A549 (cell line): ENCODE measurements around the gene CPNE4. TPM values are rescaled to one million over a fixed set of nuclear protein-coding genes. Genes with fewer than 3 reads are reported as not detected.

Source experiments
- ATAC-seq, 2 experiments: fragments of 200-7000 bp in 1 of 2; fragments of >200 bp in 1 of 2; cut with Nextera tagmentation in 1 of 2; cut with Tn5 transposase in 1 of 2; 3 replicates each; pipeline versions ENCODE4 v1.8.0 to v1.9.1; 2018 to 2020; ENCODE audit warnings: mild to moderate bottlenecking in 1 of 2, moderate library complexity in 1 of 2
- CTCF ChIA-PET: fragments of 300-600 bp; sonication (Branson Sonifier 250); formaldehyde crosslinking; extraction: SDS; loops from one replicate; lab custom pipeline; 2021; ENCODE audit warnings: antibody characterized with exemption, inconsistent platforms; lab: Yijun Ruan, JAX
- POLR2A ChIA-PET: fragments of 350-600 bp; formaldehyde crosslinking; extraction: SDS; loops from one replicate; lab custom pipeline; 2021; ENCODE audit warnings: antibody characterized with exemption, inconsistent platforms; lab: Yijun Ruan, JAX
- DNase-seq, 2 experiments: peaks; one replicate each; pipeline versions ENCODE4 v3.0.0 to v3.0.0-alpha.2; 2011 to 2016; ENCODE audit warnings: low read depth in 1 of 2, low spot score in 1 of 2
- FAIRE-seq: peaks from 2 replicates; lab custom pipeline; 2011; peaks lifted over from hg19 to GRCh38; lab: Jason Lieb, UNC
- H3K27ac ChIP-seq, 2 experiments: fragments of >200 bp; sonication (Bioruptor Twin); formaldehyde crosslinking; 3 replicates each; pipeline ENCODE4 v1.5.1; 2016 to 2017
- H3K4me1 ChIP-seq: fragments of >200 bp; sonication (Bioruptor Twin); formaldehyde crosslinking; 3 replicates; pipeline ENCODE4 v1.6.1; 2016
- H3K4me2 ChIP-seq: fragments of >200 bp; sonication (Bioruptor Twin); formaldehyde crosslinking; 3 replicates; pipeline ENCODE4 v1.6.1; 2016
- H3K4me3 ChIP-seq: fragments of >200 bp; sonication (Bioruptor Twin); formaldehyde crosslinking; 3 replicates; pipeline ENCODE4 v1.5.1; 2016
- H3K9me3 ChIP-seq: fragments of >200 bp; sonication (Bioruptor Twin); formaldehyde crosslinking; 3 replicates; pipeline ENCODE4 v1.6.1; 2016
- CBX2 ChIP-seq: fragments of 200-600 bp; sonication (generic); IDR thresholded peaks from 2 replicates; pipeline ENCODE4 v1.6.1; 2016; ENCODE audit warnings: low read depth, mild to moderate bottlenecking, borderline replicate concordance
- CEBPB ChIP-seq, 2 experiments: fragments of >200 bp in 1 of 2; sonication (Bioruptor Twin) in 1 of 2; formaldehyde crosslinking in 1 of 2; IDR thresholded peaks; 2 replicates each; pipeline ENCODE4 v1.6.1; 2012 to 2016
- CHD4 ChIP-seq: fragments of 200-600 bp; sonication (generic); IDR thresholded peaks from 2 replicates; pipeline ENCODE4 v1.6.1; 2016; ENCODE audit warnings: antibody characterized with exemption, mild to moderate bottlenecking, borderline replicate concordance
- EHF ChIP-seq: fragments of 250-450 bp; sonication (Bioruptor Pico); IDR thresholded peaks from 2 replicates; pipeline ENCODE4 v1.5.0; 2020; ENCODE audit warnings: mild to moderate bottlenecking
- EHMT2 ChIP-seq: fragments of 200-600 bp; sonication (generic); IDR thresholded peaks from 2 replicates; pipeline ENCODE4 v1.6.1; 2016; ENCODE audit warnings: antibody characterized with exemption, low read depth, mild to moderate bottlenecking, moderate library complexity
- ESRRA ChIP-seq: fragments of 150-350 bp; IDR thresholded peaks from 2 replicates; pipeline ENCODE4 v1.6.1; 2014; ENCODE audit warnings: mild to moderate bottlenecking, low read length, borderline replicate concordance
- FOSB ChIP-seq: fragments of 250-450 bp; sonication (Bioruptor Pico); IDR thresholded peaks from 2 replicates; pipeline ENCODE4 v1.5.0; 2020; ENCODE audit warnings: mild to moderate bottlenecking, moderate library complexity
- FOXS1 ChIP-seq: fragments of 250-450 bp; sonication (Bioruptor Pico); IDR thresholded peaks from 2 replicates; pipeline ENCODE4 v1.5.0; 2020; ENCODE audit warnings: mild to moderate bottlenecking, moderate library complexity
- HEYL ChIP-seq: fragments of 250-450 bp; sonication (Bioruptor Pico); IDR thresholded peaks from 2 replicates; pipeline ENCODE4 v1.8.0; 2021; ENCODE audit warnings: mild to moderate bottlenecking, moderate library complexity
- KDM1A ChIP-seq: fragments of 200-600 bp; sonication (generic); IDR thresholded peaks from 2 replicates; pipeline ENCODE4 v1.6.1; 2016; ENCODE audit warnings: low read depth, mild to moderate bottlenecking
- NFE2L2 ChIP-seq: fragments of 150-350 bp; conservative IDR thresholded peaks from 2 replicates; pipeline ENCODE4 v1.6.1; 2014; ENCODE audit warnings: low read length
- NPAS2 ChIP-seq: fragments of 250-450 bp; sonication (Bioruptor Pico); IDR thresholded peaks from 2 replicates; pipeline ENCODE4 v1.8.0; 2022; ENCODE audit warnings: mild to moderate bottlenecking, moderate library complexity, borderline replicate concordance
- PHF8 ChIP-seq: fragments of 200-600 bp; sonication (generic); IDR thresholded peaks from 2 replicates; pipeline ENCODE4 v1.6.1; 2016; ENCODE audit warnings: low read depth, mild to moderate bottlenecking, antibody characterized with exemption, moderate library complexity, borderline replicate concordance
- POLR2A ChIP-seq: IDR thresholded peaks from 2 replicates; pipeline ENCODE4 v1.6.1; 2012; ENCODE audit warnings: mild to moderate bottlenecking, low read length
- POLR2AphosphoS2 ChIP-seq: conservative IDR thresholded peaks from 2 replicates; pipeline ENCODE4 v1.6.1; 2012; ENCODE audit warnings: low read length, improper control_type of control experiment, inconsistent platforms
- RARB ChIP-seq: fragments of 250-450 bp; sonication (Bioruptor Pico); IDR thresholded peaks from 2 replicates; pipeline ENCODE4 v1.8.0; 2021; ENCODE audit warnings: mild to moderate bottlenecking, moderate library complexity
- RFX5 ChIP-seq: fragments of 450-650 bp; IDR thresholded peaks from 2 replicates; pipeline ENCODE4 v1.7.1; 2014; ENCODE audit warnings: antibody characterized with exemption, mild to moderate bottlenecking, moderate library complexity
- RNF2 ChIP-seq: fragments of 200-600 bp; sonication (generic); IDR thresholded peaks from 2 replicates; pipeline ENCODE4 v1.6.1; 2016; ENCODE audit warnings: low read depth, mild to moderate bottlenecking, antibody characterized with exemption, moderate library complexity, borderline replicate concordance
- SMC3 ChIP-seq: fragments of >200 bp; sonication (Bioruptor Twin); formaldehyde crosslinking; IDR thresholded peaks from 3 replicates; pipeline ENCODE4 v1.6.1; 2018; ENCODE audit warnings: inconsistent platforms
- SREBF2 ChIP-seq: fragments of 450-650 bp; IDR thresholded peaks from 2 replicates; pipeline ENCODE4 v1.6.1; 2014; ENCODE audit warnings: mild to moderate bottlenecking, moderate library complexity
- TFCP2L1 ChIP-seq: fragments of 250-450 bp; sonication (Bioruptor Pico); IDR thresholded peaks from 2 replicates; pipeline ENCODE4 v1.5.0; 2021; ENCODE audit warnings: mild to moderate bottlenecking
- ZNF302 ChIP-seq: fragments of 250-450 bp; sonication (Bioruptor Pico); IDR thresholded peaks from 2 replicates; pipeline ENCODE4 v1.9.0; 2021; ENCODE audit warnings: inconsistent platforms, mild to moderate bottlenecking, moderate library complexity
- WGBS: methylation state at CpG from one replicate; pipeline ENCODE4 v1.1.6; 2017; ENCODE audit errors: missing lambda C conversion rate; 5-methylcytosine and 5-hydroxymethylcytosine counted together
- polyA plus RNA-seq, 4 experiments: library from polyadenylated mRNA; depleted of rRNA in 3 of 4; stranded (reverse); fragments of >200 nt; fragmentation: RNase III in 1 of 4; extraction: RNeasy Plus Mini Kit Qiagen cat#74134 plus additional on column Dnase treatment in 1 of 4; gene quantifications; 2 replicates in 3 of 4; 3 replicates in 1 of 4; pipeline ENCODE4 v1.2.3, GENCODE V29; 2011 to 2017
- TF ChIP-seq, protein P1 (sequence below): fragments of >200 bp; sonication (Bioruptor Twin); formaldehyde crosslinking; IDR thresholded peaks from 2 replicates; pipeline ENCODE4 v1.6.1; 2016
- TF ChIP-seq, protein P2 (sequence below): fragments of 150-350 bp; IDR thresholded peaks from 2 replicates; pipeline ENCODE4 v1.6.1; 2014; ENCODE audit warnings: low read depth, mild to moderate bottlenecking, low read length
- TF ChIP-seq, protein P3 (sequence below): fragments of 200-600 bp; sonication (generic); IDR thresholded peaks from 2 replicates; pipeline ENCODE4 v1.6.1; 2016; ENCODE audit warnings: antibody characterized with exemption, mild to moderate bottlenecking, moderate library complexity
- TF ChIP-seq, protein P4 (sequence below): fragments of 250-450 bp; sonication (Bioruptor Pico); IDR thresholded peaks from 2 replicates; pipeline ENCODE4 v1.5.0; 2020; ENCODE audit warnings: low read depth, mild to moderate bottlenecking, moderate library complexity

The CPNE4 gene
- polyA plus RNA-seq, 2 of the 4 experiments (the other 2 are of a cell fraction) = 3.6 to 8.7 TPM

DNA sequence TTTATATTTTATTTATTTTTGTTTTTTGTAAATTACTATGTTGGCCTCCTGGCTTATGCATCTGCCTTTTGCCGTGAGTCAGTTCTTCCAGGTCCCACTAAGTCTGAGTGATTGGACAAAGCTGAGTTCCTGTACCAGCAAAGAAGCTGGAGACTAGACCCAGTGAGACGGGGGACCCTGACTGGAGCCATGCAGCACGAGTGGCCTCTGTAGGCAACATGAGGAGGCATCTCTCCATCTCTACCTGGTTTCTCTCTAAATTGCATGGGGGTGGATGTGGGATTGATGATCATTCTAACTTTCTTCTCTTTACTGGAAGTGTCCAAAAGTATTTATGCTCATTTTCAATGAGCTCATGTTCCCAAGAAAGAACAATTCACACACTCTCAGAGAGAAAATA lies 376.7 kb downstream of the CPNE4 start:
- Histone ChIP-seq H3K4me1 (no peaks in the 10 kb centered on the region), H3K9me3 (no peaks in the 10 kb centered on the region), H3K27ac (no peak overlapping the region), H3K4me3 (no peak overlapping the region), H3K4me2 (no peak overlapping the region)
- DNase-seq (no peak), ATAC-seq (no peak), FAIRE-seq (no peak)
- 84% methylated on average over 3 of the region's 3 CpGs for WGBS
- TF ChIP-seq, protein P1, sequence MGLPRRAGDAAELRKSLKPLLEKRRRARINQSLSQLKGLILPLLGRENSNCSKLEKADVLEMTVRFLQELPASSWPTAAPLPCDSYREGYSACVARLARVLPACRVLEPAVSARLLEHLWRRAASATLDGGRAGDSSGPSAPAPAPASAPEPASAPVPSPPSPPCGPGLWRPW = no peak
- no peak for TF ChIP-seq SREBF2
- TF ChIP-seq CHD4 = no peak
- TF ChIP-seq RFX5 = no peak
- no peak for TF ChIP-seq CBX2
- TF ChIP-seq ZNF302 = no peak
- no peak for TF ChIP-seq RNF2
- TF ChIP-seq KDM1A = no peak
- no peak for TF ChIP-seq ESRRA
- POLR2A ChIA-PET = no interaction called here
- CTCF ChIA-PET = no interaction called here

DNA sequence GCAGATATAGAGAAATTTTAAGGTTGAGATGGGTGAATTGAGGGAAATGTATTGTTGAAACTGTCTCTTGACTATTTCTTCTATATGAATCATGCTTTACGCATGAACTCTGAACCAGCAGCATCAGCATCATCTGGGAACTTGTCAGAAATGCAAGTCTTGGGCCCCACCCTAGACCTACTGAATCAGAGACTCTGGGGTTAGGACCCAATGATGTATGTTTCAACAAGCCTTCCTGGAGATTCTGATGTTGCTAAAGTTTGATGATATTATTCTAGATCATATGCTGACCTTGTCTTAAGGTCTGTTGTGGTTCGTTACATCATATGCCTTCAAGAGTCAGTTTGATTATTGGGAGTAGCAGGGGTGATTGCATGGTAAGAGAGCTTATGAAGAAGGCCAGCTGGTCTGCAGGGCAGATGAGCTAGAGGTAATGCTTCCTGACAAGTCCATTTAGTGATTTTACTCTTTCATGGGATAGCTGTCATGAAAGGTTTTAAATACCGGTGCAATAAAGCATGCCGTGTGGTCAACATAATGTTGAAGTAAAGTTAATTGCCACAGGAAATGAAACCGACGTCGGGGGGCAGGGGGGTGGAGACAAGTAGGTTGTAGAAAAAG lies 379.6 kb downstream of the CPNE4 start:
- TF ChIP-seq POLR2AphosphoS2 (no peak), POLR2A (no peak), PHF8 (no peak), KDM1A (no peak), FOXS1 (CRISPR knock-in tag) (no peak), NPAS2 (no peak), SMC3 (no peak), CEBPB (IDR thresholded peaks at IDR 0.05) (no peak), HEYL (no peak), NFE2L2 (no peak), TFCP2L1 (no peak), EHMT2 (no peak), ZNF302 (no peak), RARB (CRISPR knock-in tag) (no peak), FOSB (CRISPR knock-in tag) (no peak), CBX2 (no peak), EHF (no peak)
- TF ChIP-seq, protein P2, sequence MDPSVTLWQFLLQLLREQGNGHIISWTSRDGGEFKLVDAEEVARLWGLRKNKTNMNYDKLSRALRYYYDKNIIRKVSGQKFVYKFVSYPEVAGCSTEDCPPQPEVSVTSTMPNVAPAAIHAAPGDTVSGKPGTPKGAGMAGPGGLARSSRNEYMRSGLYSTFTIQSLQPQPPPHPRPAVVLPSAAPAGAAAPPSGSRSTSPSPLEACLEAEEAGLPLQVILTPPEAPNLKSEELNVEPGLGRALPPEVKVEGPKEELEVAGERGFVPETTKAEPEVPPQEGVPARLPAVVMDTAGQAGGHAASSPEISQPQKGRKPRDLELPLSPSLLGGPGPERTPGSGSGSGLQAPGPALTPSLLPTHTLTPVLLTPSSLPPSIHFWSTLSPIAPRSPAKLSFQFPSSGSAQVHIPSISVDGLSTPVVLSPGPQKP = no peak
- TF ChIP-seq, protein P3, sequence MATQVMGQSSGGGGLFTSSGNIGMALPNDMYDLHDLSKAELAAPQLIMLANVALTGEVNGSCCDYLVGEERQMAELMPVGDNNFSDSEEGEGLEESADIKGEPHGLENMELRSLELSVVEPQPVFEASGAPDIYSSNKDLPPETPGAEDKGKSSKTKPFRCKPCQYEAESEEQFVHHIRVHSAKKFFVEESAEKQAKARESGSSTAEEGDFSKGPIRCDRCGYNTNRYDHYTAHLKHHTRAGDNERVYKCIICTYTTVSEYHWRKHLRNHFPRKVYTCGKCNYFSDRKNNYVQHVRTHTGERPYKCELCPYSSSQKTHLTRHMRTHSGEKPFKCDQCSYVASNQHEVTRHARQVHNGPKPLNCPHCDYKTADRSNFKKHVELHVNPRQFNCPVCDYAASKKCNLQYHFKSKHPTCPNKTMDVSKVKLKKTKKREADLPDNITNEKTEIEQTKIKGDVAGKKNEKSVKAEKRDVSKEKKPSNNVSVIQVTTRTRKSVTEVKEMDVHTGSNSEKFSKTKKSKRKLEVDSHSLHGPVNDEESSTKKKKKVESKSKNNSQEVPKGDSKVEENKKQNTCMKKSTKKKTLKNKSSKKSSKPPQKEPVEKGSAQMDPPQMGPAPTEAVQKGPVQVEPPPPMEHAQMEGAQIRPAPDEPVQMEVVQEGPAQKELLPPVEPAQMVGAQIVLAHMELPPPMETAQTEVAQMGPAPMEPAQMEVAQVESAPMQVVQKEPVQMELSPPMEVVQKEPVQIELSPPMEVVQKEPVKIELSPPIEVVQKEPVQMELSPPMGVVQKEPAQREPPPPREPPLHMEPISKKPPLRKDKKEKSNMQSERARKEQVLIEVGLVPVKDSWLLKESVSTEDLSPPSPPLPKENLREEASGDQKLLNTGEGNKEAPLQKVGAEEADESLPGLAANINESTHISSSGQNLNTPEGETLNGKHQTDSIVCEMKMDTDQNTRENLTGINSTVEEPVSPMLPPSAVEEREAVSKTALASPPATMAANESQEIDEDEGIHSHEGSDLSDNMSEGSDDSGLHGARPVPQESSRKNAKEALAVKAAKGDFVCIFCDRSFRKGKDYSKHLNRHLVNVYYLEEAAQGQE = no peak
- TF ChIP-seq, protein P4, sequence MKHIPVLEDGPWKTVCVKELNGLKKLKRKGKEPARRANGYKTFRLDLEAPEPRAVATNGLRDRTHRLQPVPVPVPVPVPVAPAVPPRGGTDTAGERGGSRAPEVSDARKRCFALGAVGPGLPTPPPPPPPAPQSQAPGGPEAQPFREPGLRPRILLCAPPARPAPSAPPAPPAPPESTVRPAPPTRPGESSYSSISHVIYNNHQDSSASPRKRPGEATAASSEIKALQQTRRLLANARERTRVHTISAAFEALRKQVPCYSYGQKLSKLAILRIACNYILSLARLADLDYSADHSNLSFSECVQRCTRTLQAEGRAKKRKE (CRISPR knock-in tag) = no peak
- DNase-seq (no peak), ATAC-seq (no peak), FAIRE-seq (no peak)
- 69% methylated on average over 7 of the region's 7 CpGs for WGBS
- Histone ChIP-seq H3K4me1 (no peaks in the 10 kb centered on the region), H3K4me3 (no peak overlapping the region), H3K4me2 (no peak overlapping the region), H3K9me3 (no peaks in the 10 kb centered on the region), H3K27ac (no peak overlapping the region)
- ChIA-PET CTCF (no interaction called here), POLR2A (no interaction called here)
